ENCODE data around the gene HNRNPM.

Gene HNRNPM

GRCh38 chr19:8473648-8474476 is 29.1 kb downstream of the HNRNPM start:
- H2AFZ ChIP-seq (ENCODE audit: low read length) = no peak overlapping the region
- H3K9me3 ChIP-seq (ENCODE audit: insufficient read depth, low read depth, low read length) = no peaks in the 10 kb centered on the region
- H3K4me1 ChIP-seq (ENCODE audit: insufficient read depth, low read length, poor library complexity, severe bottlenecking) = no peaks in the 10 kb centered on the region
- H3K4me2 ChIP-seq (ENCODE audit: low read depth, low read length, poor library complexity, severe bottlenecking) = no peak overlapping the region
- no peaks in the 10 kb centered on the region for H3K9me2 ChIP-seq (replicated peaks; ENCODE audit: low read depth, low read length)
- H3K36me3 ChIP-seq (ENCODE audit: insufficient read depth, low read length) = peaks cover 99% of the 10 kb centered on the region
- no peak overlapping the region for H3K9ac ChIP-seq (ENCODE audit: low read depth, low read length, poor library complexity, severe bottlenecking)
- peaks cover 72% of the 10 kb centered on the region for H3K79me2 ChIP-seq (ENCODE audit: insufficient read depth, low read length)
- H3K4me3 ChIP-seq (ENCODE audit: low read length, poor library complexity, severe bottlenecking) = no peak overlapping the region
- TF ChIP-seq, protein P1, sequence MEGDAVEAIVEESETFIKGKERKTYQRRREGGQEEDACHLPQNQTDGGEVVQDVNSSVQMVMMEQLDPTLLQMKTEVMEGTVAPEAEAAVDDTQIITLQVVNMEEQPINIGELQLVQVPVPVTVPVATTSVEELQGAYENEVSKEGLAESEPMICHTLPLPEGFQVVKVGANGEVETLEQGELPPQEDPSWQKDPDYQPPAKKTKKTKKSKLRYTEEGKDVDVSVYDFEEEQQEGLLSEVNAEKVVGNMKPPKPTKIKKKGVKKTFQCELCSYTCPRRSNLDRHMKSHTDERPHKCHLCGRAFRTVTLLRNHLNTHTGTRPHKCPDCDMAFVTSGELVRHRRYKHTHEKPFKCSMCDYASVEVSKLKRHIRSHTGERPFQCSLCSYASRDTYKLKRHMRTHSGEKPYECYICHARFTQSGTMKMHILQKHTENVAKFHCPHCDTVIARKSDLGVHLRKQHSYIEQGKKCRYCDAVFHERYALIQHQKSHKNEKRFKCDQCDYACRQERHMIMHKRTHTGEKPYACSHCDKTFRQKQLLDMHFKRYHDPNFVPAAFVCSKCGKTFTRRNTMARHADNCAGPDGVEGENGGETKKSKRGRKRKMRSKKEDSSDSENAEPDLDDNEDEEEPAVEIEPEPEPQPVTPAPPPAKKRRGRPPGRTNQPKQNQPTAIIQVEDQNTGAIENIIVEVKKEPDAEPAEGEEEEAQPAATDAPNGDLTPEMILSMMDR (conservative IDR thresholded peaks at IDR 0.05; ENCODE audit: low read length) = no peak
- TF ChIP-seq EZH2phosphoT487 (IDR thresholded peaks at IDR 0.05; ENCODE audit: borderline replicate concordance) = no peak
- no peaks in the 10 kb centered on the region for H3F3A ChIP-seq (ENCODE audit: low read depth)
- H4K20me1 ChIP-seq (ENCODE audit: insufficient read depth, low read length, poor library complexity, severe bottlenecking) = peaks cover 62% of the 10 kb centered on the region
- no peaks in the 10 kb centered on the region for H3K27me3 ChIP-seq (ENCODE audit: insufficient read depth, low read length, poor library complexity, severe bottlenecking)

GRCh38 chr19:8475005-8475404 is 30.2 kb downstream of the HNRNPM start:
- no peak for TF ChIP-seq EZH2phosphoT487 (IDR thresholded peaks at IDR 0.05; ENCODE audit: borderline replicate concordance)
- TF ChIP-seq, protein P1 (conservative IDR thresholded peaks at IDR 0.05; ENCODE audit: low read length) = no peak
- Histone ChIP-seq H3K79me2 (ENCODE audit: insufficient read depth, low read length) (peaks cover 72% of the 10 kb centered on the region), H3F3A (ENCODE audit: low read depth) (no peaks in the 10 kb centered on the region), H4K20me1 (ENCODE audit: insufficient read depth, low read length, poor library complexity, severe bottlenecking) (peaks cover 66% of the 10 kb centered on the region), H3K4me1 (ENCODE audit: insufficient read depth, low read length, poor library complexity, severe bottlenecking) (no peaks in the 10 kb centered on the region), H3K4me3 (ENCODE audit: low read length, poor library complexity, severe bottlenecking) (no peak overlapping the region), H3K4me2 (ENCODE audit: low read depth, low read length, poor library complexity, severe bottlenecking) (no peak overlapping the region), H3K9ac (ENCODE audit: low read depth, low read length, poor library complexity, severe bottlenecking) (no peak overlapping the region), H3K9me3 (ENCODE audit: insufficient read depth, low read depth, low read length) (no peaks in the 10 kb centered on the region), H2AFZ (ENCODE audit: low read length) (no peak overlapping the region), H3K9me2 (replicated peaks; ENCODE audit: low read depth, low read length) (no peaks in the 10 kb centered on the region), H3K36me3 (ENCODE audit: insufficient read depth, low read length) (peaks cover 92% of the 10 kb centered on the region; the same call in 1 of the 2 replicates), H3K27me3 (ENCODE audit: insufficient read depth, low read length, poor library complexity, severe bottlenecking) (no peaks in the 10 kb centered on the region)

DNA sequence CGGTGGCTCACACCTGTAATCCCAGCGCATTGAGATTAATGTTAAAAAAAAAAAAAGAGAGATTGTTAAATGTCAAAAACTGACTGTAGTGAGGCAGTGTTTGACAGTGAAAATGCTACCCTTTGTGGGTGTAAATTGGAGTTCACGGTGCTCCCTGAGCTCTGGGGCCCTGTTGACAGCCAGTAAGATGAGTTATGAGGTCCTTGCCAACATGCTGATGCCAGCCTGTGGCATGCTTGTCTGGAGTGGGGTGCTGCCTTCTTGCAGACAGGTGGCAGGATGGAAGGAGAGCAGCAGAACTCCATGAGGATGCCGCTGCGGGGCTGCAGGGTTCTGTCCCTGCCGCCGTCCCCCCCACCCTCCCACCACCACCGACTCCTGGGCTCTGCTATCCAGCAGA is 31.7 kb downstream of the HNRNPM start:
- H3K9ac ChIP-seq (ENCODE audit: low read depth, low read length, poor library complexity, severe bottlenecking) = no peak overlapping the region
- peaks cover 91% of the 10 kb centered on the region; the same call in 1 of the 2 replicates for H3K36me3 ChIP-seq (ENCODE audit: insufficient read depth, low read length)
- H3F3A ChIP-seq (ENCODE audit: low read depth) = no peaks in the 10 kb centered on the region
- H2AFZ ChIP-seq (ENCODE audit: low read length) = no peak overlapping the region
- no peaks in the 10 kb centered on the region for H3K27me3 ChIP-seq (ENCODE audit: insufficient read depth, low read length, poor library complexity, severe bottlenecking)
- H3K9me3 ChIP-seq (ENCODE audit: insufficient read depth, low read depth, low read length) = no peaks in the 10 kb centered on the region
- no peak for TF ChIP-seq EZH2phosphoT487 (IDR thresholded peaks at IDR 0.05; ENCODE audit: borderline replicate concordance)
- TF ChIP-seq, protein P1 (conservative IDR thresholded peaks at IDR 0.05; ENCODE audit: low read length) = no peak
- no peak overlapping the region for H3K4me2 ChIP-seq (ENCODE audit: low read depth, low read length, poor library complexity, severe bottlenecking)
- H4K20me1 ChIP-seq (ENCODE audit: insufficient read depth, low read length, poor library complexity, severe bottlenecking) = peaks cover 80% of the 10 kb centered on the region
- no peaks in the 10 kb centered on the region for H3K4me1 ChIP-seq (ENCODE audit: insufficient read depth, low read length, poor library complexity, severe bottlenecking)
- H3K9me2 ChIP-seq (replicated peaks; ENCODE audit: low read depth, low read length) = no peaks in the 10 kb centered on the region
- peaks cover 80% of the 10 kb centered on the region for H3K79me2 ChIP-seq (ENCODE audit: insufficient read depth, low read length)
- no peak overlapping the region for H3K4me3 ChIP-seq (ENCODE audit: low read length, poor library complexity, severe bottlenecking)
